Vagina (tissue), 2 donors: ENCODE results near the gene BTBD8. TPM values are rescaled to one million over a fixed set of nuclear protein-coding genes. Genes with fewer than 3 reads are reported as not detected.

ENCODE experiments used
- DNase-seq, 2 donors: peaks; one replicate each; pipeline ENCODE4 v3.0.0-alpha.2; 2017; ENCODE audit errors: extremely low spot score in 2 of 2
- H3K27ac ChIP-seq: fragments of 200-600 bp; sonication (generic); one replicate; pipeline ENCODE4 v1.5.1; 2019
- H3K27me3 ChIP-seq: fragments of 200-600 bp; sonication (generic); one replicate; pipeline ENCODE4 v1.5.1; 2019
- H3K36me3 ChIP-seq, 2 donors: fragments of 200-600 bp; sonication (generic); one replicate each; pipeline ENCODE4 v1.5.1; 2017 to 2019
- H3K4me1 ChIP-seq: fragments of 200-600 bp; sonication (generic); one replicate; pipeline ENCODE4 v1.5.1; 2019
- H3K4me3 ChIP-seq, 2 donors: fragments of 200-600 bp; sonication (generic); 1 replicate in 1 of 2; 2 replicates in 1 of 2; pipeline ENCODE4 v1.5.1; 2016 to 2019
- H3K9me3 ChIP-seq: fragments of 200-600 bp; sonication (generic); one replicate; pipeline ENCODE4 v1.5.1; 2019
- CTCF ChIP-seq, 3 experiments: fragments of 450-650 bp in 2 of 3; fragments of 200-600 bp in 1 of 3; sonication (generic) in 1 of 3; IDR thresholded peaks; one replicate each; pipeline ENCODE4 v1.5.1; 2017 to 2019; ENCODE audit warnings: antibody characterized with exemption in 3 of 3, mild to moderate bottlenecking in 2 of 3, moderate library complexity in 2 of 3
- POLR2A ChIP-seq, 2 donors: fragments of 450-650 bp; IDR thresholded peaks; one replicate each; pipeline ENCODE4 v1.6.1; 2017; ENCODE audit warnings: antibody characterized with exemption in 2 of 2, mild to moderate bottlenecking in 2 of 2, moderate library complexity in 2 of 2
- POLR2AphosphoS5 ChIP-seq, 2 donors: sonication (generic); formaldehyde crosslinking; IDR thresholded peaks; one replicate each; pipeline ENCODE4 v1.9.0; 2017; ENCODE audit warnings: antibody characterized with exemption in 2 of 2, mild to moderate bottlenecking in 2 of 2, low read depth in 1 of 2; ENCODE audit not compliant: insufficient read depth in 1 of 2
- intact Hi-C: fragments of 100-400 bp; cut with DNase I; formaldehyde crosslinking; loops from one replicate; pipeline ENCODE4 v1.15.1; 2023
- total RNA-seq: library from RNA; depleted of rRNA; stranded (reverse); fragments of >200 nt; gene quantifications from one replicate; pipeline ENCODE4 v1.2.3, GENCODE V29; 2016

BTBD8 gene
- total RNA-seq, 1 donor from 2014 or later = 6.1 TPM

DNA sequence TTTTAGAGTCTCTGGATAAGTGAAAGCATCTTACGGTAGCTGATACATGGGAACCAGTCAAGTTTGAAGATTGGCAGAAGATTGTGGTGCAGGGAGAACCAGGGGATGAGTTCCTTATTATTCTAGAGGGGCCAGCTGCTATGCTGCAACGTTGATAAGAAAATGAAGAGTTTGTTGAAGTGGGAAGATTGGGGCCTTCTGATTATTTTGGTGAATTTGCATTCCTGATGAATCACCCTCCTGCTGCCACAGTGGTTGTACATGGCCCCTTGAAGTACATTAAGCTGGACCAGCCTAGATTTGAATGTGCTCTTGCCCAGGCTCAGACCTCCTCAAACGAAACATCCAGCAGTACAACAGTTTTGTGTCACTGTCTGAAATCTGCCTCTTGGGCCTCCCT, 45.9 kb downstream of the BTBD8 start:
- Histone ChIP-seq H3K4me1 (no peaks in the 10 kb centered on the region), H3K27me3 (no peaks in the 10 kb centered on the region), H3K36me3 (no peaks in the 10 kb centered on the region), H3K27ac (no peak overlapping the region), H3K4me3 (no peak overlapping the region), H3K9me3 (no peaks in the 10 kb centered on the region)
- DNase-seq = no peak
- TF ChIP-seq POLR2AphosphoS5 (IDR thresholded peaks at IDR 0.05; ENCODE audit: insufficient read depth in 1 of 2, low read depth in 1 of 2) = no peak
- intact Hi-C loops = no loop called here

- TF ChIP-seq POLR2AphosphoS5 (IDR thresholded peaks at IDR 0.05; ENCODE audit: insufficient read depth in 1 of 2, low read depth in 1 of 2) (no peak), POLR2A (IDR thresholded peaks at IDR 0.05) (no peak), CTCF (IDR thresholded peaks at IDR 0.05) (no peak)
- no peaks in the 10 kb centered on the region for H3K27me3 ChIP-seq
- no peaks in the 10 kb centered on the region for H3K36me3 ChIP-seq
- H3K4me3 ChIP-seq = no peak overlapping the region
- intact Hi-C loops = no loop called here
- no peaks in the 10 kb centered on the region for H3K9me3 ChIP-seq
- H3K4me1 ChIP-seq = no peaks in the 10 kb centered on the region
- no peak for DNase-seq
- no peak overlapping the region for H3K27ac ChIP-seq
Measured at GRCh38 chr1:92134331-92134730, 54.2 kb downstream of the BTBD8 start.

GRCh38 chr1:92136341-92136740, 56.2 kb downstream of the BTBD8 start:
- no peak for TF ChIP-seq POLR2AphosphoS5 (IDR thresholded peaks at IDR 0.05; ENCODE audit: insufficient read depth in 1 of 2, low read depth in 1 of 2)
- no peak for TF ChIP-seq POLR2A (IDR thresholded peaks at IDR 0.05)
- TF ChIP-seq CTCF (IDR thresholded peaks at IDR 0.05) = no peak
- H3K9me3 ChIP-seq = no peaks in the 10 kb centered on the region
- H3K36me3 ChIP-seq = no peaks in the 10 kb centered on the region
- no peaks in the 10 kb centered on the region for H3K4me1 ChIP-seq
- no peak overlapping the region for H3K27ac ChIP-seq
- intact Hi-C loops = no loop called here
- H3K27me3 ChIP-seq = no peaks in the 10 kb centered on the region
- H3K4me3 ChIP-seq = no peak overlapping the region
- no peak for DNase-seq

DNA sequence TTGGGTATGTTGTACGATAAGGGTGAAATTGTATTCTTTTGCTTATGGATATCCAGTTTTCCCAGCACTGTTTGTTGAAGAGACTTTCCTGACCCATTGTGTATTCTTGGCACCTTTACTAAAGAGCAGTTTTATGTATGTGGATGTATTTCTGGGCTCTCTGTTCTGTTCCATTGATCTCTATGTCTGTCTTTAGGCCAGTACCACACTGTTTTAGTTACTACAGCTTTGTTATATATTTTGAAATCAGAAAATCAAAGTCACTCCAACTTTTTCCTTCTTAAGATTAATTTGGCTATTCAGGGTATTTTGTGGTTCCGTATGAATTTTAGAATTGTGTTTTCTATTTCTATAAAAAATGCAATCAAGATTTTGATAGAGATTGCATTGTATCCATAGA, 74.8 kb downstream of the BTBD8 start:
- DNase-seq = no peak
- H3K4me3 ChIP-seq = no peak overlapping the region
- H3K4me1 ChIP-seq = no peaks in the 10 kb centered on the region
- no peak overlapping the region for H3K27ac ChIP-seq
- no peaks in the 10 kb centered on the region for H3K27me3 ChIP-seq
- no peak for TF ChIP-seq POLR2A (IDR thresholded peaks at IDR 0.05)
- TF ChIP-seq POLR2AphosphoS5 (IDR thresholded peaks at IDR 0.05; ENCODE audit: insufficient read depth in 1 of 2, low read depth in 1 of 2) = no peak
- TF ChIP-seq CTCF (IDR thresholded peaks at IDR 0.05) = no peak
- peaks cover 4% of the 10 kb centered on the region for H3K9me3 ChIP-seq
- intact Hi-C loops = no loop called here
- peaks cover 0 to 5% of the 10 kb centered on the region in 2 donors for H3K36me3 ChIP-seq

- H3K27me3 ChIP-seq = no peaks in the 10 kb centered on the region
- no peak overlapping the region for H3K27ac ChIP-seq
- H3K4me1 ChIP-seq = no peaks in the 10 kb centered on the region
- H3K4me3 ChIP-seq = no peak overlapping the region
- intact Hi-C loops = no loop called here
- H3K9me3 ChIP-seq = peaks cover 4% of the 10 kb centered on the region
- no peak for DNase-seq
- peaks cover 0 to 17% of the 10 kb centered on the region in 2 donors for H3K36me3 ChIP-seq
- TF ChIP-seq POLR2AphosphoS5 (IDR thresholded peaks at IDR 0.05; ENCODE audit: insufficient read depth in 1 of 2, low read depth in 1 of 2) (no peak), POLR2A (IDR thresholded peaks at IDR 0.05) (no peak), CTCF (IDR thresholded peaks at IDR 0.05) (no peak)
Measured at GRCh38 chr1:92159593-92159992, 79.4 kb downstream of the BTBD8 start.

DNA sequence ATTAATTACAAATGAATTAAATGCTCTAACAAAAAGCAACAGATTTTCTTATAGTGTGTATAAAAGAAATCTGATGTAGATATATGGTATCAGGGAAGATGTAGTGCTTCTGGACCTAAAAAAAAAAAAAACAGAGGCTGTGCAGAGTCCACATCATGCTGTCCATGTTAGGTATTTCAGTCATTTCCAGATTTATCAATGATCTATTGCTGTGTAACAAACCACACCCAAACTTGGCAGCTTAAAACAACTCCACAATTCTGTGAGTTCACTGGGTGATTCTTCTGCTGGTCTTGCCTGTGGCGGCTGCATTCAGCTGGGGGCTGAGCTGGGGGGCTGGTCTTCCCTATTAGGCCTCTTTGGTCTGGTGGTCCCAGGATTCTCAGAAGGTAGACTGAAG, 85.2 kb downstream of the BTBD8 start:
- no peak overlapping the region for H3K4me3 ChIP-seq
- intact Hi-C loops = no loop called here

More for the DNA sequence above, 85.2 kb downstream of the BTBD8 start:
- TF ChIP-seq CTCF (IDR thresholded peaks at IDR 0.05) (no peak), POLR2AphosphoS5 (IDR thresholded peaks at IDR 0.05; ENCODE audit: insufficient read depth in 1 of 2, low read depth in 1 of 2) (no peak), POLR2A (IDR thresholded peaks at IDR 0.05) (no peak)
- Histone ChIP-seq H3K27me3 (no peaks in the 10 kb centered on the region), H3K4me1 (no peaks in the 10 kb centered on the region), H3K9me3 (no peaks in the 10 kb centered on the region), H3K27ac (no peak overlapping the region), H3K36me3 (peaks cover 0 to 7% of the 10 kb centered on the region in 2 donors)
- no peak for DNase-seq
